ENCODE measurements around the gene NDUFB7. TPM values are rescaled to one million over a fixed set of nuclear protein-coding genes. Genes with fewer than 3 reads are reported as not detected.

Gene NDUFB7
- total RNA-seq, 1 experiment from 2014 or later: 155 TPM

DNA sequence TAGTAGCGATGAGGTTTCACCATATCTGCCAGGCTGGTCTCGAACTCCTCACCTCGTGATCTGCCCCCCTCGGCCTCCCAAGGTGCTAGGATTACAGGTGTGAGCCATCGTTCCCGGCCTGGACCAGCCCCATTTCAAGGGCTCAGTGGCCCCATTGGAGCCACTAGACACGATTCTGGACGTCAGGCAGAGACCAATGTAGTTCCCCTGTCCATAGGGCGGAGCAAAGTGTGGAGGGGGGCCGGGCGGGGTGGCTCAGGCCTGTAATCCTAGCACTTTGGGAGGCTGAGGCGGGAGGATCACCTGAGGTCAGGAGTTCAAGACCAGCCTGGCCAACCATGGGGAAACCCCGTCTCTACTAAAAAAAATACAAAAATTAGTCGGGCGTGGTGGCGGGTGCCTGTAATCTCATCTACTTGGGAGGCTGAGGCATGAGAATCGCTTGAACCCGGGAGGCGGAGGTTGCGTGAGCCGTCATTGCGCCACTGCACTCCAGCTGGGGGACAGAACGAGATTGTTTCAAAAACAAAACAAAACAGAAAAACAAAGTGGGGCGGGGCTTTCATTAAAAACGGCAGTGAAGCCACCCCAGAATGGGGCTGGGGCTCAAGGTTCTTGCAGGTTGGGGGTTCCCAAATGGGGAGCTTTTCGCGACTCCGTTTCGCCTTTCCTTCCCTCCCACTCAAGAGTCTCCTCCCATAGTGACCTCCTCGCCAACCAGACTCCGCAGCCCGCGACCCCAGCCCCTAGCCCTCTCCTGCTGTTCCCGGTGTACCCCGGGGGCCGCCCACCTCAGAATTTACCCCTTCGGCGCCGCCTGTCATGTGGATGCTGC lies 43.2 kb downstream of the NDUFB7 start:
- TF ChIP-seq, protein P1, sequence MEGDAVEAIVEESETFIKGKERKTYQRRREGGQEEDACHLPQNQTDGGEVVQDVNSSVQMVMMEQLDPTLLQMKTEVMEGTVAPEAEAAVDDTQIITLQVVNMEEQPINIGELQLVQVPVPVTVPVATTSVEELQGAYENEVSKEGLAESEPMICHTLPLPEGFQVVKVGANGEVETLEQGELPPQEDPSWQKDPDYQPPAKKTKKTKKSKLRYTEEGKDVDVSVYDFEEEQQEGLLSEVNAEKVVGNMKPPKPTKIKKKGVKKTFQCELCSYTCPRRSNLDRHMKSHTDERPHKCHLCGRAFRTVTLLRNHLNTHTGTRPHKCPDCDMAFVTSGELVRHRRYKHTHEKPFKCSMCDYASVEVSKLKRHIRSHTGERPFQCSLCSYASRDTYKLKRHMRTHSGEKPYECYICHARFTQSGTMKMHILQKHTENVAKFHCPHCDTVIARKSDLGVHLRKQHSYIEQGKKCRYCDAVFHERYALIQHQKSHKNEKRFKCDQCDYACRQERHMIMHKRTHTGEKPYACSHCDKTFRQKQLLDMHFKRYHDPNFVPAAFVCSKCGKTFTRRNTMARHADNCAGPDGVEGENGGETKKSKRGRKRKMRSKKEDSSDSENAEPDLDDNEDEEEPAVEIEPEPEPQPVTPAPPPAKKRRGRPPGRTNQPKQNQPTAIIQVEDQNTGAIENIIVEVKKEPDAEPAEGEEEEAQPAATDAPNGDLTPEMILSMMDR (conservative IDR thresholded peaks at IDR 0.05): no peak
- no peak overlapping the region for H2BK5ac ChIP-seq (ENCODE audit: insufficient read length, low read length)
- no peaks in the 10 kb centered on the region for H3K27me3 ChIP-seq (ENCODE audit: insufficient read depth, low read length)
- H3T11ph ChIP-seq (ENCODE audit: low read length): no peak overlapping the region
- no peak overlapping the region for H3K4ac ChIP-seq (ENCODE audit: low read depth, low read length)
- no peak overlapping the region for H4K8ac ChIP-seq (replicated peaks; ENCODE audit: insufficient read length, low read depth, low read length)
- no peak for DNase-seq
- peak overlapping the region; percentile 94 to 97 for H3K4me3 Mint-ChIP-seq
- H3K9ac ChIP-seq (ENCODE audit: extremely low read depth, insufficient read length, low read length): no peak overlapping the region
- H3K18ac ChIP-seq (ENCODE audit: insufficient read length, low read depth, low read length): no peak overlapping the region
- H3K56ac ChIP-seq (ENCODE audit: insufficient read length, low read depth, low read length): no peak overlapping the region
- no peaks in the 10 kb centered on the region for H3K9me3 ChIP-seq (ENCODE audit: control insufficient read depth, low read depth, low read length)
- no peak overlapping the region for H4K91ac ChIP-seq (ENCODE audit: insufficient read length, low read depth, low read length)
- no CpG with 5 or more reads among the region's 39 CpGs for WGBS (ENCODE audit: extremely low coverage, insufficient read length, low lambda C conversion rate)
- no peak overlapping the region for H2BK120ac ChIP-seq (ENCODE audit: low read depth, low read length, poor library complexity, severe bottlenecking)
- no peak overlapping the region for H3K27ac ChIP-seq (ENCODE audit: insufficient read length, low read depth, low read length)
- no peak overlapping the region for H2AK5ac ChIP-seq (ENCODE audit: insufficient read length, low read length)
- no peak overlapping the region for H2BK15ac ChIP-seq (ENCODE audit: low read depth, low read length)
- H3K14ac ChIP-seq (ENCODE audit: insufficient read depth, low read length): no peak overlapping the region
- peaks cover 3% of the 10 kb centered on the region for H3K23me2 ChIP-seq (ENCODE audit: insufficient read length, low read depth, low read length, poor library complexity, severe bottlenecking)
- H3K4me1 Mint-ChIP-seq: peaks cover 14 to 19% of the 10 kb centered on the region in 2 experiments
- peaks cover 5% of the 10 kb centered on the region for H3K79me1 ChIP-seq (ENCODE audit: insufficient read depth, low read depth, low read length, poor library complexity, severe bottlenecking)
- H3K4me2 ChIP-seq (ENCODE audit: insufficient read depth, insufficient read length, low read length): peak overlapping the region; percentile 36
- no peaks in the 10 kb centered on the region for H4K20me1 ChIP-seq (ENCODE audit: control insufficient read depth, insufficient read depth, insufficient read length)
- H3K27me3 Mint-ChIP-seq (ENCODE audit: low read depth): no peaks in the 10 kb centered on the region
- no peak overlapping the region for H4K5ac ChIP-seq (ENCODE audit: insufficient read length, low read depth, low read length)
- H2BK12ac ChIP-seq (ENCODE audit: insufficient read length, low read depth, low read length): no peak overlapping the region
- no peak overlapping the region for H3K23ac ChIP-seq (ENCODE audit: insufficient read length, low read depth, low read length)
- no peaks in the 10 kb centered on the region for H3K9me3 Mint-ChIP-seq
- peaks cover 0 to 10% (median 8%) of the 10 kb centered on the region in 3 experiments; a peak in 4 of 7 replicates for H3K36me3 Mint-ChIP-seq (ENCODE audit: insufficient read depth in 1 of 3, low read depth in 3 of 3)
- H2AFZ ChIP-seq (ENCODE audit: low read length): no peak overlapping the region
- H2BK20ac ChIP-seq (ENCODE audit: low read depth, low read length, poor library complexity, severe bottlenecking): no peak overlapping the region
- no peaks in the 10 kb centered on the region for H3K4me1 ChIP-seq (ENCODE audit: insufficient read depth, low read length)
- peak overlapping the region; percentile 74 to 96 (median 77); a peak in 4 of 7 replicates for H3K27ac Mint-ChIP-seq
- H3K79me2 ChIP-seq (ENCODE audit: insufficient read depth, low read length): peaks cover 6% of the 10 kb centered on the region; the same call in 1 of the 2 replicates
